ENCODE data around the gene NDUFB4.
"Not testable (repeated sequence)": the region's sequence is repeated elsewhere in the genome, so short reads cannot be mapped to it uniquely, and the experiment has no call there.

Gene NDUFB4

DNA sequence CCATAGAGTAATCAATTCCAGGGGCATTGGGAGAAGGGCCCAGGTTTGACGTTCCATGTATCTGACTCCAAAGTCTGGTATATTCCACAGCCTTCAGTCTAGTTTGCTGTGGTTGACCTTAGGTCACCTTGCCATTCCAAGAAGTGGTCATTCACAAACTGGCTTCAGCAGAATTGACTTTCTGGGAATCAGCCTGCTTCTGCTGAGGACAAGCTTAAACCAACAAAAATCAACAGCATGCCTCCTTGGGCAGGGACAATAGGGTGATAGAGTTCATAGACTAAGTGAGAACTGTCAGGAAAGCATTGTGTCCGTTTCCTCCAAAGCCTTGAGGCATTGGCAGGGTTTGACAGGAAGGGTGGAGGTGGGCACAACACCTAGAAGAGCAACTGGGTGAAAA lies 24.1 kb upstream of the NDUFB4 start:
- DNase-seq, result no peak

DNA sequence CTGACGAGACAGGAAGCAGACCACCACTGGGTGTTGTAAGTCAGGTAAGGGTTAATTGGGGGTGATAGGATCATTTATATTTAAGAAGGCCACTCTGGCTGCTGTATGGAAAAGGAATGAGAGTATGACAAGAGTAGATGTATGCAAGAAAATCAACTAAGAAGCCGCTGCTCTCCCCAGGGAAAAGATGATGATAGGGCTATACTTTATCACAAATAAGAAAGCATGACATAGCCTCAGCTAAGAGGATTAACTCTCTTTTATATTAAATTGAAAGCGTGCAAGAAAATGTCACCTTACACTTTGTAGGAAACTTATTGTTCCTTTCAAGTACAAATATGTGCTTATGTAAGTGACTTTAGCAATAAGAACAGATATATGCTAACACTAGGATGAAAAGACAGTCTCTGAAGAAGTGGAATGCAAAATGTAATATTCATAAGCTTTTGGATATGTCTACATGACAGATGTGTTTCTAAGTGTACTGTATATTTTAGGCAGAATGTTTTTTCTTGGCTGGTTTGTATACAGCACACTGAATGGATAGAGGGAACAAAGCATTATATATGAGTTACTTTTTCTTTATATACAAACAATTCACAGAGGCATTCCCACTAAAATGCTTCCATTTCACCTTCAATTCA lies 8.7 kb upstream of the NDUFB4 start:
- DNase-seq, result no peak

DNA sequence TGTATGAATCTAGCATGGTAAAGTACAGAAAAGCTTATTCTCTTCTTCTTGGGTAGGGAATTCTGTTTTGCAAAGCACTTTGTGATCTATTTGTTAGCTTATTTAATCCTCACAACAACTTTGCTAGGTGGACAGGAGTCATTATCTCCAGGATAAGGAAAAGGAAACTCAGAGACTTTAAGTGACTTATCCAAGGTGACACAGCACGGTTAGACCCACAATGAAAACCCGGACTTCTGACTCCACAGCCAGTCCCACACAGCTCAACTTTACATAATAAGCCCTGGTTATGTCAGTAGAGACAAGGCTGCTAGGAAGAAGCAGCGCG lies 384 bp upstream of the NDUFB4 start:
- no peak for DNase-seq

DNA sequence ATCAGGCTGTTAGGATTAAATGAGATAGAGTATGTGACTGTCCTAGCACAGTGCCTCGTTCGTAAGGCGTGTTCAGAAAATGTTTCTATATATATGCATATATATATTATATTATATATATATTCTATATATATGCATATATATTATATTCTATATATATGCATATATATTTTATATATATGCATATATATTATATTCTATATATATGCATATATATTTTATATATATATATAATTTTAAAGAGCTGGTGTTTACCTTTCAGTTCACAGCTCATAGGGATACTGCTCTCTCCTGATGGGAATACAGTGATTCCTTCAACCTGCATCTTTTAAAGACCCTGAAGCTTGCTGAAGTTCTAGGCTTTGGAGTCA lies 702 bp downstream of the NDUFB4 start:
- no peak for DNase-seq

DNA sequence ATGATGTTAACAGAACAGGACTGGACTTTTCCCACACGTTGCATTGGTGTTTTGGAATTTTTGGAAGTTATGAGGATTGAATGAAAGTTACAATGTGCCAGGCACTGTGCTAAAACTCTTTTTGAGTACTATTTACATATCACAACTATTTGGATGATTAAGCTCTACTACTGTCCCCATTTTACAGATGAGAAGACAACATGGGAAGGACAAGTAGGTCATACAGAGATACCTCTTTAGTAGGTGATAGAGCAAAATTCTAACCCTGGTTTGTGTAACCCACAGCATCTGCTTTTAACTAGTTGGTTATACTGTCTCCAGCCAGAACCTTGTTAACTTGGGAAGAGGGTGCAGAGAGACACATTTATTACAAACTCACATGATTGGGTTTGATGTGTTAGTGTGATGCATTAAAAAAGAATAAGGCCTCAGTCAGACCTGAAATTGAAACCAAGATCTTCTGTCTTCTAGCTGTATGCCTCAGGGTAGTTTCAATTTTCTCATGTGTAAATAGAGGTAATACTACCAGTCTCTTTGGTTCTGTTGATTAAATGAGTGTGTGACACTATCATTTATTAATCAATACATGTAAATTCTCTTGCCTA lies 1.4 kb downstream of the NDUFB4 start:
- peak; percentile 33 for DNase-seq

DNA sequence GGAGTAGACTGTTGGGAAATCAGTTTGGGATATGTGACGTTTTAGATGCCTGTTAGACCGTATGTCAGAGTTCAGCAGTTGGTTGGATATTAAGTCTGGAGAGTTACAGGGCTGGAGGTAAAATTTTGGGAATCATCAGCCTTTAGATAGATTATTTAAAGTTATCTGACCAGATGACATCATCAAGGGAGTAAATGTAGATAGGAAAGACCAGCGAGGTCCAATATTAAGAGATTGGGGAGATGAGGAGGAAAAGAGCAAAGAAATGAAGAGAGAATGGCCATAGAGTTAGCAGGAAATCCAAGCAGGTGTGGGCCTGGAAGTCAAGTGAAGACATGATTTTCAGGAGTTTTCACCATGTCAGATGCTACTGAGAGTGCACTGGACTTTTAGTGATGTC lies 3.1 kb downstream of the NDUFB4 start:
- DNase-seq, result no peak

DNA sequence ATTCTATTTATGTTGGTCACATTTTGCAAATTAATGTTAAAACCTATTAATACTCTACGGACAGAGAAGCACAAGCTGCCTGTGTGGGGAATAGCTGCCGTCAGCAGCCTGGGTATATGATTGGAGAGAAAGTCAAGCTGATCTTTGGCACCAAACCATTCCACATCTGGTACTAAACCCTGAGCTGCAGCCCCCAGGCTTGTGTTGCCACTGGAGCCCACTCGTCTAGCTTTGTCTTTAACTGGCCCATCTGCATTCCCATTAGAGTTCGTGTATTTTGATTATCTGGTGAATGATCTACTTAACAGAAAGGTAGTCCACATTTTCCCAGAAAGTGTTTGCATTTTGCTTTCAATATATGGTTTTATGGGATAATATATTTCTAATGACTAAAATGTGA lies 5.4 kb downstream of the NDUFB4 start:
- DNase-seq, result no peak

DNA sequence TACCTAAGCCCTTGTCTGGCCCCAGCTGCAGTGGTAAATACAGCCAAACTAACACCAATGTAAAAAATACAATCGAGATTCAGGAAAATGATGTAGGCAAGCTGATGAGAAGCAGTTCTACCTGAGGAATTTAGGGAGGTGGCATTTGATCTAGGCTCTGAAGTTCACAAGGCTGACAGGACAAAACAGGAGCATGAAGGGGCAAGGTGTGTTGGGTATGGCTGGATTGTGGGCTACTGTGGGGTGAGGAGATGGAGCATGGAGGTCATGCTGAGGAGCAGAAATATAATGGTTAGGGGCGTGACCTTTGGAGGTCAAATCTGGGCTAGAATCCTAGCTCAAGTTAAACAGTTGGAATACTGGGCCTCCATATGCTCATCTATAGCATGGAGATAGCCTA lies 6.5 kb downstream of the NDUFB4 start:
- no peak for DNase-seq

DNA sequence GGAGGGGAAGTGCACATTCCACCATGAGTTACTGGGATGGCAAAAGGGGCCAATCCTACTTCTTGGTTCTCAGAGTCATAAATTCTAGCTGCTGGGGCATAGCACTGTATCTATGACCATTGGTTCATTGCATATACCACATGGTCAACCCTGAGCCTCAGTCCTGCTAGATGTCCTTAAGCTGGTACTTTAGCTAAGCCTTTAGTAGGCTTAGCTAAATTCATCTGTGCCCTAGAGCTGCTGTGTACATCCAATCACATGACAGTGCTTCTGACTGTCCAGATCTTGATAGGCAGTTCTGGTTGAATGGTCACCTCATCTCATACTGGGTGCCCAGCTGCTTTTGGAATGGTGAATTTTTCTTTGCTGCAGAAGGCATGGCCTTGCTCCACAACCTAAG lies 8.2 kb downstream of the NDUFB4 start:
- DNase-seq, result no peak

DNA sequence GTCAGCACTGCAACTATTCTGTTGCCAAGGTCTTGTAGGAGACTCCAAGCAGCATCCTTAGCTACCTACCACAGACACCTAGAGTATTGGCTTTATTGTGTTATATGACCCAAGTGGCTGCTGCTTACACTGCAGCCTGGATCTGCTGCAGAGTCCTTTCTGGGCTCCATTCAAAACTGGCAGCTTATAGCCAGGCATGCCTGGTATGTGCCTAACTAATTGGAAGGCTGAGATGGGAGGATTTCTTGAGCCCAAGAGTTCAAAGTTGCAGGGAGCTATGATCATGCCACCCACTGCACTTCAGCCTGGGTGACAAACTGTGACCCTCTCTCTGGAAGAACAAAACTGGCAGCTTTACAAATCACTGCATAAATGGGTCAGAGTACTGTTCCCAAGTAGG lies 8.6 kb downstream of the NDUFB4 start:
- DNase-seq, result no peak

DNA sequence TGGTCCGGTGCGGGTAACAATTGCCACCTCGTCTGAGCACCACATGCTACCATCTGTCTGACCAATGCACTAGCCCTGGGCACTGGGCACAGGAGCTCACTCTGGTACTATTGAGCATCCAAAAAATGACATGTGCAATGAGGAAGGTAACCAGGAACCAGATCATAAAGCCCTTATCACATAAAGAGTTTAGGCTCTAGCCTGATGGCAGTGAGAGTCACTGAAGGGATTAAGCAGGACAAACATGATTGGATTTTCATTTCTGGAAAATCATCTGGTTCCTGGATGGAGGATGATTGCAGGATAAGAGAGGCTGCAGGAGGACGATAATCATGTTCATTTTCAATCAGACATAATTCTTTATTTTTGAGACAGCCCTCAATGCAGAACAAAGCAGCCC lies 12.4 kb downstream of the NDUFB4 start:
- no peak for DNase-seq

DNA sequence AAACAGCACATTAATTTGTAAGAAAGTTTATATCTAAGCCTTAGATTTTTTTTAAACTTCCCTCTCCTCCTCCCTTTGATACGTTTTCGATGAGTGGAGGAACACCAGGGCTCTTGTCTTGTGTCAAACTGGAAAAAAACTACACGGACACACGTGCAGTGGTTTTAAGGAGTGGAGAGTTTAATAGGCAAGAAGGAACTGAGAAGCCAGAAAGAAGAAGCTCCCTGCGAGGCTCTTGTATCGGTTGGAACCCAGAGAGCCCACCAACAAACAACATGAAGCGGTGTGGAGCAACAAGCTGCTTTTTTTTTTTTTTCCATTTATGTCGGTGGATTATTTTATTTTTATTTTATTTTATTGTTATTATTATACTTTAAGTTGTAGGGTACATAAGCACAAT lies 18.6 kb downstream of the NDUFB4 start:
- DNase-seq, result peak; percentile 32

DNA sequence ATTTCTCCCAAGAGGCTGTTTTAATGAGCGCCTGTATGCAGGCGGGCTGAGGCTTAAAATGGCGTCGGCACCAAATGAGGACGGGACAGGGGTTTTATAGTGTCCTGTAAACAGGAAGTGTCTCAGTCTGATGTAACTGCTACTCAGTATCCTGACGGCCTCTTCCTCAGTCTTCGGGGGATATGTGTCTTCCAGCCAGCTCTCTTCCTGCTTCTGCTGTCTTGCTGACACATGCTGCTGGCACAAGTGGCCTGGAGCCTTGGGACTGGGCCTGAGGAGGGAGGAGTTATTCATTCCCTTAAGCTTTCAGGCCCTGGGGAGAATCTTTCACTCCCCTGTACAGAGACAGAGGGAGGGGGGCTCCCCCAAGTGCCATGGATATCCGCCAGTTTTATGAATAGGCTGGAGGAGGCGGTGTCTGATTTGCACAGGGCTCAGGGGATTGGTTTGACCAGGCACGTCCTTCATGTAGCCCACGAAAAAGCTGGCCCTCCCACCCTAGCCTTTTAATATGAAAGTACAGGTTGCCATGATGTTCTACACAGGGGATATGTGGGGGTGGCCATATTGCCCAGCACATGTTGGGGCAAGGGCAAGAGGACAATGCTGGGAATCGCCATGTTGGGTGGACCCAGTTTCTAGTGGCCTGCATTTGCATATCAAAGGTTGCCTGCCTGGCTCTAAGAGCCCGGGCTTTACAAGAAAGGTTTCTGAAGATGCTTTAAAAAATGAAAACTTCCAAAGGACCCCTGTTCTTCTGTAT lies 19.9 kb downstream of the NDUFB4 start:
- peak; percentile 55 for DNase-seq

DNA sequence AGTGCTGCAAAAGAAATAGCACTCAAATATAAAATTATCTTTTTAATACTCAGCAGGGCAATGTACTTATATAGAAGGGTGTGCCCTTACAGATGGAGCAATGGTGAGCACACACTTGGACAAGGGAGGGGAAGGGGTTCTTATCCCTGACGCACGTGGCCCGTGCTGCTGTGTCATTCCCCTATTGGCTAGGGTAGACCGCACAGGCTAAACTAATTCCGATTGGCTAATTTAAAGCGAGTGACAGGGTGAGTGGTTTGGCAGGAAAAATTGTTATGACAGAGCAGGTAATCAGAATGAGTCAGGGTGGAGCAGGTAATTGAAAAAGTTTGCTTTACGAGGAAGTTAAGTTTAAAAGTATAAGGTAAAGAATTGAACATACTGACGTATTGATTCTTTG lies 20.6 kb downstream of the NDUFB4 start:
- DNase-seq, result not testable (repeated sequence)

DNA sequence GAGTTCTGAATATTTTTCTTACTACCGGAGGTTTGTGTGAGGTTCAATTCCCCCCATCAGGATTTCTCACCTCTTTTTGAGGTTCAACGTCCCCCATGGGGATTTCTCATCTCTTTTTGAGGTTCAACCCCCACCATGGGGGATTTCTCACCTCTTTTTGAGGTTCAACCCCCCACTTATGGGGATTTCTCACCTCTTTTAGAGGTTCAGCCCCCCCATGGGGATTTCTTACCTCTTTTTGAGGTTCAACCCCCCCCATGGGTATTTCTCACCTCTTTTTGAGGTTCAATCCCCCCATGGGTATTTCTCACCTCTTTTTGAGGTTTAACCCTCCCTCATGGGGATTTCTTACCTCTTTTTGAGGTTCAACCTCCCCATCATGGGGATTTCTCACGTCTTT lies 26.3 kb downstream of the NDUFB4 start:
- DNase-seq, result no peak

DNA sequence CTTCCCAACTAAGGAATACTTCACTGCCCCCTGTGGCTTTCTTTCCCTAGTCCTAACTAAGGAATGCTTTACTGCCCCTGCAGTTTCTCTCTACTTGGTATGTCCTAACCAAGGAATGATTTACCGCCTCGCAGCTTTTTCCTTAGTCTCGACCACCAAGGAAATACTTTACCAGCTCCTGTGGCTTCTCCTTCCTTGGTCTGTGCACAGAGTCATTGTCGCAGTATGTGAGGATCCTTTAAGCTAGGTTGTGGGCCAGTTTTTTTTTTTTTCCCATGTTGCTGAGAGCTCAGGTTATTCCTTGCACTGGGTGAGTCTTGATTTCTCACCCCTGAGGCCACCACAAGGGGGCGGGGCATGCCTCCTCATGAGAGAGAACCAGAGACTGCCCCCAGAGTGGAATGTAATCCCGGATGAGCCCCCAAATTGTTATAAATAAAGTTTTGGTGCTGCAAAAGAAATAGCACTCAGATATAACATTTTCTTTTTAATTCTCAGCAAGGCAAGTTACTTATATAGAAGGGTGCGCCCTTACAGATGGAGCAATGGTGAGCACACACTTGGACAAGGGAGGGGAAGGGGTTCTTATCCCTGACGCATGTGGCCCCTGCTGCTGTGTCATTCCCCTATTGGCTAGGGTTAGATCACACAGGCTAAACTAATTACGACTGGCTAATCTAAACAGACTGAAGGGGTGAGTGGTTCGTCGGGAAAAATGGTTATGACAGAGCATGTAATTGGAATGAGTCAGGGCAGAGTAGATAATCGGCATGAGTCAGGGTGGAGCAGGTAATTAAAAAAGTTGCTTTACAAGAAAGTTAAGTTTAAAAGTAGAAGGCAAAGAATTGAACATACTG lies 27.0 kb downstream of the NDUFB4 start:
- DNase-seq, result peak; percentile 35

DNA sequence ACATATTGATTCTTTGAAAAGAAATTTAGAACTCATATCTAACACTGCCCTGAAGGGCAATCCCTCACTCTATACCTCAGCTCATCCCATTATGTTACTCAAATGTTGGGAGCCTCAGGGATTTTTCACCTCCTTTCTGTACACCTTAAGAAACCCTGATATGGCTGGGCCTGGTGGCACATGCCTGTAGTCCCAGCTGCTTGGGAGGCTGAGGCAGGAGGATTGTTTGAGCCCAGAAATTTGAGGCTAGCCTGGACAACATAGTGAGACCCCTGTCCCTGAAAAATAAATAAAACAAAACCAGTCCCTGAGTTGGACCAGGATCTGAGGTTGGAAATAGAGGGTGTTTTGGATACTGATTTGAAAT lies 27.6 kb downstream of the NDUFB4 start:
- no peak for DNase-seq

DNA sequence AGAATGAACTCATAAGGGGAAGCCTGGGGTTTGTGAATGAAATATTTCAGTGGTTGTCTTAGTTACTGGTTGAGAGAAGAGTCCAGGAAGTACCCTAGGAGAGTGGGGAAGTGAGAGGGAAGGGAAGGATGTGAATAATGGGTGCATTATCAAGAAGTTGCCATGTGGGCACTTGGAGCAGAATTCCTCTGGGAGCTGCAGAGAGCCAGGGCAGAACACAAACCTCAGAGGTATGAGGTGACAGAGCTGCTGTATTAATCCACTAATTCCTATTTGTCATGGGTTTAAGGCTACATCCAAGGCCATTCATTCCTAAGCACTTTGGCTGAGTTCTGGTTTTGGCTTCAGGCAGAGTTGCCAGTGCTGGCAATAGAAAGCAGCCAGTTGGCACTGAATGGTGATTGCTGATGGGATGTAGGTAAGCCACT lies 29.0 kb downstream of the NDUFB4 start:
- DNase-seq, result no peak

DNA sequence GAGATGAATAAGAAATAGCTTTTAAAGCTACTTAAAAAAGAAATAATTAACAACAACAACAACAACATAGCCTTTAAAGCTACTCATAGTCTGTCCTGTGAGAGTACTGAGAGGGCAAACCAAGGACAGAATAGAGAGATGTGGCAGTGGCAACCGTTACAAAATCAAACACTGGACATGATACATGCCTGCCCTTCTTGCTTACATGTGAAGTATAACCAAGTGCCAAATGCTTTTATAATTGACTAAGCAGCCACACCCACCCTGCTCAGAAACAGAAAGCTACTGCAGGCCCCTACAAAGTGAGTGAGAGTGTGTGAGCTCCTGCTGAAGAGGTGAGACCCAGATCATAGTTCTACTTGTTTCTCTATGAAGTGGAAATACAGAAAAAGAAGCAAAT lies 38.4 kb downstream of the NDUFB4 start:
- DNase-seq, result no peak

DNA sequence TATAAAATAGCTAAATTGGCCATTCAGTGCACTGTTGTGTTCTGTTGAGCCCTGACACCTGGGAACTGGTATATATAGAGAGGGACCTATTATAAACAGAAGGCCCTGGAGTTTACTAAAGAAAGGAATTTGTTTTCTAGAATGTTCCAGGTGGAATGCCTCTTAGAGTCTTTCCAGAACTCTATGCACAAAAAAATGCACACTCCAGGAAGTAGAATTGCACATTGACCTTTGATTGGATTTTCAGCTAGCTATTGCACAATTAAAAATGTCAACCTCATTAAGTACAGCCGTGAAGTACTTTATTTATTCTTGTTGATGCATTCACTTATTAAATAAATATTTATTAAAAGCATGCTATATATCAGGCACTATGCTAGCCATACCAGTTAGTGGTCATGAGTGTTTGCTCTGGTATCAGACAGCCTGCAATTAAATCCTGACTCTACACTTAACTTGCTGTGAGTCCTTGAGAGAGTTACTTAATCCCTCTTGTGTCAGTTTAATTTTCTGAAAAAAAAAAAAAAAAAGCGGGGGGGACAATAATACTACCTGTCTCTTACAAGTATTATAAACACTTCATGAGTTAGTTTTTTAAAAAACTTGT lies 40.8 kb downstream of the NDUFB4 start:
- no peak for DNase-seq

DNA sequence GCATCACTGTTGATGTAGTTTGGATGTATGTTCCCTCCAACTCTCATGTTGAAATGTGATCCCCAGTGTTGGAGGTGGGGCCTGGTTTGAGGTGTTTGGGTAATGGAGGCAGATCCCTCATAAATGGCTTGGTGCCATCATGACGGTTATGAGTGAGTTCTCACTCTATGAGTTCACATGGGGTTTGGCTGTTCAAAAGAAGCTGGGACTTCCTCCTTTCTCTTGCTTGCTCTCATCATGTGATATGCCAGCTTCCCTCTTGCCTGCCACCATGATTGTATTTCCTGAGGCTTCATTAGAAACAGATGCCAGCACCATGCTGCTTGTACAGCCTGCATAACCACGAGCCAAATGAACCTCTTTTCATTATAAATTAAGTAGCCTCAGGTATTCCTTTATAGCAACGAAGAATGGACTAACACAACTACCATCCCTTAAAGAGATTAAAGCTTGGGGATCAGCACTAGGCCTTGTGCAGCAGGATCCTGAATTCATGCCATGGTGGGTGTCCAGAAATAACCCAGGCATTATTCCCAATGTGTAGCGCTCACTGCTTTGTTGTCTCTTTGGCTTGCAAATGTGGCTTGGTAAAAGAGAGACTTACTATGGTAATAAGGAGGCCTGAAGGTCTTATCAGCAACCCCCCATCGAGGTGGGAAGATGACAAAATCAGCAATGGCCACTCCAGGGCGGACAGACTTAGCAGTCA lies 41.9 kb downstream of the NDUFB4 start:
- peak; percentile 42 for DNase-seq

DNA sequence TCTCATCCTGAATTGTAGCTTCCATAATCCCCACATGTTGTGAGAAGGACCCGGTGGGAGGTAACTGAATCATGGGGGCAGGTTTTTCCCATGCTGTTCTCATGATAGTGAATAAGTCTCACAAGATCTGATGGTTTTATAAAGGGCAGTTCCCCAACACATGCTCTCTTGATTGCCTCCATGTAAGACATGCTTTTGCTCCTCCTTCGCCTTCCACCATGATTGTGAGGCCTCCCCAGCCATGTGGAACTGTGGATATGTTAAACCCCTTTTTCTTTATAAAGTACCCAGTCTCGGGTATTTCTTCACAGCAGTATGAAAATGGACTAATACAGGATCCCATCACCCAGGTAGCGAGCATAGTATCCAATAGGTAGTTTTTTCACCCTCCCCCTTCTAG lies 42.7 kb downstream of the NDUFB4 start:
- DNase-seq, result not testable (repeated sequence)

DNA sequence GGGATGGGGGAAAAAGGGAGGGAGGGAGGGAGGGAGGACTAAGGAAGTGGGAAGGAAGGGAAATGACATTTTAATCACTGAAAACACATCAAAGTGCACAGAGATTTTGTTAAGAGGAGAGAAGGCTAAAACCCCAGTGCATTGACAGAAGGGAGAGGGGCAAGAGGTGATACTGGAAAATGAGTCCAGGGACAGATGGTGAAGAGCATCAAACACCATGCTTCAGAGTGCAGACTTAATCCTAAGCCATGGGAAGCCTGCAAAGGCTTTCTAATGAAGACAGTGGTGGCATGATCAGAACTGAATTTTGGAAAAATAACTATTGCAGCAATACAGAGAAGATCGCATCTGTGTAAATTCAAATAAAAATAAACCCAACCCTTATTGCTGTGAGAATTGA lies 44.1 kb downstream of the NDUFB4 start:
- no peak for DNase-seq
